ENCODE results near the gene HAPLN3. TPM values are rescaled to one million over a fixed set of nuclear protein-coding genes. Genes with fewer than 3 reads are reported as not detected.

Gene HAPLN3
- total and polyA plus RNA-seq, 10 donors, result 9.7 to 36.0 (median 16.2) TPM

Other genes with a start within 250 kb of the HAPLN3 start
- gene ACAN, start 92.1 kb downstream of the HAPLN3 start, total RNA-seq, result 1 to 10 TPM in 3 of 7 donors, under 1 TPM in 4; 0.09 to 2.1 (median 0.98) TPM
- under 1 TPM; 0.20 to 0.42 (median 0.20) TPM for gene ACAN, start 92.1 kb downstream of the HAPLN3 start, polyA plus RNA-seq
- 100 to 1,000 TPM in 1 of 7 donors, 10 to 100 TPM in 6; 29.0 to 105 (median 66.8) TPM for gene MFGE8, start 17.8 kb upstream of the HAPLN3 start, total RNA-seq
- 10 to 100 TPM; 21.8 to 82.7 (median 62.9) TPM for gene MFGE8, start 17.8 kb upstream of the HAPLN3 start, polyA plus RNA-seq
- 100 to 1,000 TPM in 5 of 7 donors, 10 to 100 TPM in 2; 83.9 to 158 (median 123) TPM for gene ABHD2, start 192.9 kb upstream of the HAPLN3 start, total RNA-seq
- gene ABHD2, start 192.9 kb upstream of the HAPLN3 start, polyA plus RNA-seq, result 1 to 10 TPM; 2.1 to 8.2 (median 3.2) TPM